ENCODE results near the gene MAPKBP1. TPM values are rescaled to one million over a fixed set of nuclear protein-coding genes. Genes with fewer than 3 reads are reported as not detected.

Gene MAPKBP1
- total RNA-seq, 1 experiment from 2014 or later: 16.2 TPM

DNA sequence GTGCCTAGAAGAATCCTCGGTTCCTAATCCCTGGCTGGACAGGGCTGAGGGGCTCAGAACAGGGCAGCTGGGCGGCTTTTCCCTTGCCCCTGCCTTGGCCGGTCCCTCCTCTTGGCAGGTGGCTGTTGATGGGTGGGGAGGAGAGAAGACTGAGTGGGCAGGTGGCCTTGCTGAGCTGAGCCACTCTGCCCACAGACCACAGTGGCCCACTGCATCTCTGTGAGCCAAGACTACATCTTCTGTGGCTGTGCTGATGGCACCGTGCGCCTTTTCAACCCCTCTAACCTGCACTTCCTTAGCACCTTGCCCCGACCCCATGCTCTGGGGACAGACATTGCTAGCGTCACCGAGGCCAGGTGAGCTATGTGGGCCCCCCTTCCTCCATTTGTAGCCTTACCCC, 39.1 kb downstream of the MAPKBP1 start:
- no peaks in the 10 kb centered on the region for H3K27me3 ChIP-seq (replicated peaks; ENCODE audit: control insufficient read depth, insufficient read depth, low read length)
- Mint-ChIP-seq H3K4me1 (ENCODE audit: low read depth, unreplicated experiment) (no peaks in the 10 kb centered on the region), H3K9me3 (ENCODE audit: unreplicated experiment) (no peaks in the 10 kb centered on the region), H3K27me3 (ENCODE audit: insufficient read depth, unreplicated experiment) (no peaks in the 10 kb centered on the region), H3K27ac (ENCODE audit: unreplicated experiment) (no peak overlapping the region), H3K36me3 (ENCODE audit: insufficient read depth, unreplicated experiment) (peaks cover 13% of the 10 kb centered on the region), H3K4me3 (ENCODE audit: unreplicated experiment) (no peak overlapping the region)
- TF ChIP-seq, protein P1, sequence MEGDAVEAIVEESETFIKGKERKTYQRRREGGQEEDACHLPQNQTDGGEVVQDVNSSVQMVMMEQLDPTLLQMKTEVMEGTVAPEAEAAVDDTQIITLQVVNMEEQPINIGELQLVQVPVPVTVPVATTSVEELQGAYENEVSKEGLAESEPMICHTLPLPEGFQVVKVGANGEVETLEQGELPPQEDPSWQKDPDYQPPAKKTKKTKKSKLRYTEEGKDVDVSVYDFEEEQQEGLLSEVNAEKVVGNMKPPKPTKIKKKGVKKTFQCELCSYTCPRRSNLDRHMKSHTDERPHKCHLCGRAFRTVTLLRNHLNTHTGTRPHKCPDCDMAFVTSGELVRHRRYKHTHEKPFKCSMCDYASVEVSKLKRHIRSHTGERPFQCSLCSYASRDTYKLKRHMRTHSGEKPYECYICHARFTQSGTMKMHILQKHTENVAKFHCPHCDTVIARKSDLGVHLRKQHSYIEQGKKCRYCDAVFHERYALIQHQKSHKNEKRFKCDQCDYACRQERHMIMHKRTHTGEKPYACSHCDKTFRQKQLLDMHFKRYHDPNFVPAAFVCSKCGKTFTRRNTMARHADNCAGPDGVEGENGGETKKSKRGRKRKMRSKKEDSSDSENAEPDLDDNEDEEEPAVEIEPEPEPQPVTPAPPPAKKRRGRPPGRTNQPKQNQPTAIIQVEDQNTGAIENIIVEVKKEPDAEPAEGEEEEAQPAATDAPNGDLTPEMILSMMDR (IDR thresholded peaks at IDR 0.05; ENCODE audit: insufficient read depth in 1 of 2, low read depth in 1 of 2, low read length in 1 of 2, severe bottlenecking in 1 of 2, unreplicated experiment in 1 of 2): no peak
- ChIA-PET CTCF (interaction anchor here (2.0 kb wide), 1 partner anchor 39 kb away, joined by 8 read pairs; the partner anchor contains the start of gene MAPKBP1), POLR2A (no interaction called here)
- DNase-seq: no peak
- intact Hi-C loops (cut with micrococcal nuclease; ENCODE audit: unreplicated experiment): loop anchor here (5.0 kb wide), 1 partner anchor 346 kb away; no protein-coding TSS in a partner anchor
- BruUV-seq (replicated peaks): no TSS peak
- H3K9me3 ChIP-seq: no peaks in the 10 kb centered on the region
- H3K4me3 ChIP-seq (ENCODE audit: low read depth, low read length): no peak overlapping the region
- H3K36me3 ChIP-seq (ENCODE audit: control insufficient read depth, insufficient read depth, low read length): peaks cover 2% of the 10 kb centered on the region; the same call in 1 of the 2 replicates
- no peaks in the 10 kb centered on the region for H3K4me1 ChIP-seq

DNA sequence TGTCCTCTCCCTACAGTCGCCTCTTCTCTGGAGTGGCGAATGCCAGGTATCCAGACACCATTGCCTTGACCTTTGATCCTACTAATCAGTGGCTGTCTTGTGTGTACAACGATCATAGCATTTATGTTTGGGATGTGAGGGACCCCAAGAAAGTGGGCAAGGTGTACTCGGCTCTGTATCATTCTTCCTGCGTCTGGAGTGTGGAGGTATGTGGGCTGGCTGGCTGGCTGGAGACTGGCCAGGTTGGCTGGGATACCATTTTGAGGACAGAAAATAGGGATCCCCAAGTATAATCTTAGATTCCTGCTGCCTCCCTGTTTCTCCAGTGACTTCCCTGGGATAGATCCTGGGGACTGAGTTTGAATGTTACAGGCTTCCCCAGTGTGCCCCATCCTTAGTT, 40.2 kb downstream of the MAPKBP1 start:
- TF ChIP-seq, protein P1 (IDR thresholded peaks at IDR 0.05; ENCODE audit: insufficient read depth in 1 of 2, low read depth in 1 of 2, low read length in 1 of 2, severe bottlenecking in 1 of 2, unreplicated experiment in 1 of 2): no peak
- DNase-seq: no peak
- no TSS peak for BruUV-seq (replicated peaks)
- intact Hi-C loops (cut with micrococcal nuclease; ENCODE audit: unreplicated experiment): loop anchor here (5.0 kb wide), 1 partner anchor 347 kb away; no protein-coding TSS in a partner anchor
- Mint-ChIP-seq H3K27ac (ENCODE audit: unreplicated experiment) (no peak overlapping the region), H3K27me3 (ENCODE audit: insufficient read depth, unreplicated experiment) (no peaks in the 10 kb centered on the region), H3K4me1 (ENCODE audit: low read depth, unreplicated experiment) (no peaks in the 10 kb centered on the region), H3K9me3 (ENCODE audit: unreplicated experiment) (no peaks in the 10 kb centered on the region), H3K4me3 (ENCODE audit: unreplicated experiment) (no peak overlapping the region), H3K36me3 (ENCODE audit: insufficient read depth, unreplicated experiment) (peaks cover 14% of the 10 kb centered on the region)
- ChIA-PET CTCF (interaction anchor here (2.0 kb wide), 1 partner anchor 40 kb away, joined by 8 read pairs; the partner anchor contains the start of gene MAPKBP1), POLR2A (no interaction called here)
- H3K36me3 ChIP-seq (ENCODE audit: control insufficient read depth, insufficient read depth, low read length): peaks cover 2% of the 10 kb centered on the region; the same call in 1 of the 2 replicates
- no peak overlapping the region for H3K4me3 ChIP-seq (ENCODE audit: low read depth, low read length)
- H3K9me3 ChIP-seq: no peaks in the 10 kb centered on the region
- no peaks in the 10 kb centered on the region for H3K4me1 ChIP-seq
- H3K27me3 ChIP-seq (replicated peaks; ENCODE audit: control insufficient read depth, insufficient read depth, low read length): no peaks in the 10 kb centered on the region

GRCh38 chr15:41816788-41817187, 42.5 kb downstream of the MAPKBP1 start:
- no peak for DNase-seq
- H3K36me3 Mint-ChIP-seq (ENCODE audit: insufficient read depth, unreplicated experiment): peaks cover 21% of the 10 kb centered on the region
- no peaks in the 10 kb centered on the region for H3K9me3 ChIP-seq
- no peak overlapping the region for H3K4me3 ChIP-seq (ENCODE audit: low read depth, low read length)
- H3K9me3 Mint-ChIP-seq (ENCODE audit: unreplicated experiment): no peaks in the 10 kb centered on the region
- H3K4me1 Mint-ChIP-seq (ENCODE audit: low read depth, unreplicated experiment): no peaks in the 10 kb centered on the region
- H3K27ac Mint-ChIP-seq (ENCODE audit: unreplicated experiment): no peak overlapping the region
- peaks cover 2% of the 10 kb centered on the region for H3K36me3 ChIP-seq (ENCODE audit: control insufficient read depth, insufficient read depth, low read length)
- H3K4me1 ChIP-seq: no peaks in the 10 kb centered on the region
- no peaks in the 10 kb centered on the region for H3K27me3 ChIP-seq (replicated peaks; ENCODE audit: control insufficient read depth, insufficient read depth, low read length)
- intact Hi-C loops (cut with micrococcal nuclease; ENCODE audit: unreplicated experiment): no loop called here
- H3K4me3 Mint-ChIP-seq (ENCODE audit: unreplicated experiment): no peak overlapping the region
- no TSS peak for BruUV-seq (replicated peaks)
- H3K27me3 Mint-ChIP-seq (ENCODE audit: insufficient read depth, unreplicated experiment): no peaks in the 10 kb centered on the region
- CTCF ChIA-PET: no interaction called here
- TF ChIP-seq, protein P1 (IDR thresholded peaks at IDR 0.05; ENCODE audit: insufficient read depth in 1 of 2, low read depth in 1 of 2, low read length in 1 of 2, severe bottlenecking in 1 of 2, unreplicated experiment in 1 of 2): no peak
- POLR2A ChIA-PET: no interaction called here
